GM23338 (cell line): Measurements from ENCODE around the gene DPP10. TPM values are rescaled to one million over a fixed set of nuclear protein-coding genes. Genes with fewer than 3 reads are reported as not detected.

Source experiments
- ATAC-seq: fragments of 200-7000 bp; cut with Tn5 transposase; 3 replicates; pipeline ENCODE4 v1.9.1; 2020
- DNase-seq: peaks from one replicate; pipeline ENCODE4 v3.0.0-alpha.2; 2015; ENCODE audit warnings: low spot score
- H2AFZ ChIP-seq: fragments of 200-600 bp; sonication (generic); 2 replicates; pipeline ENCODE4 v1.8.0; 2016; ENCODE audit warnings: antibody characterized with exemption, mild to moderate bottlenecking, moderate library complexity
- H3F3A ChIP-seq: fragments of 200-600 bp; sonication (generic); replicated peaks from 2 replicates; pipeline ENCODE4 v1.8.0; 2017; ENCODE audit warnings: antibody characterized with exemption, mixed run types, low read depth
- H3K27ac ChIP-seq: fragments of 200-600 bp; sonication (generic); 2 replicates; pipeline ENCODE4 v1.6.1; 2016; ENCODE audit warnings: low read depth
- H3K27me3 ChIP-seq: fragments of 200-600 bp; sonication (generic); 2 replicates; pipeline ENCODE4 v1.8.0; 2016; ENCODE audit warnings: mild to moderate bottlenecking, mixed run types, moderate library complexity; ENCODE audit not compliant: insufficient read depth
- H3K36me3 ChIP-seq: fragments of 200-600 bp; sonication (generic); 2 replicates; pipeline ENCODE4 v1.8.0; 2016; ENCODE audit warnings: mild to moderate bottlenecking; ENCODE audit not compliant: insufficient read depth
- H3K4me1 ChIP-seq: fragments of 200-600 bp; sonication (generic); 2 replicates; pipeline ENCODE4 v1.8.0; 2016; ENCODE audit warnings: mild to moderate bottlenecking, moderate library complexity; ENCODE audit not compliant: insufficient read depth
- H3K4me2 ChIP-seq: fragments of 200-600 bp; sonication (generic); 2 replicates; pipeline ENCODE4 v1.7.1; 2017; ENCODE audit warnings: mixed run types
- H3K4me3 ChIP-seq: fragments of 200-600 bp; sonication (generic); 2 replicates; pipeline ENCODE4 v1.6.1; 2016; ENCODE audit warnings: mixed run types
- H3K79me2 ChIP-seq: fragments of 200-600 bp; sonication (generic); replicated peaks from 2 replicates; pipeline ENCODE4 v1.8.0; 2017; ENCODE audit warnings: mild to moderate bottlenecking; ENCODE audit not compliant: insufficient read depth
- H3K9me2 ChIP-seq: fragments of 200-600 bp; sonication (generic); 2 replicates; pipeline ENCODE4 v1.8.0; 2017; ENCODE audit not compliant: insufficient read depth
- H4K20me1 ChIP-seq: fragments of 200-600 bp; sonication (generic); replicated peaks from 2 replicates; pipeline ENCODE4 v1.8.0; 2017; ENCODE audit warnings: mild to moderate bottlenecking; ENCODE audit not compliant: insufficient read depth
- H3K27ac Mint-ChIP-seq: 2 replicates; pipeline ENCODE4 v1.8.0; 2020; ENCODE audit warnings: inconsistent platforms, mild to moderate bottlenecking, moderate library complexity, mixed read lengths
- H3K27me3 Mint-ChIP-seq: 3 replicates; pipeline ENCODE4 v1.8.0; 2022; ENCODE audit warnings: low read depth, mild to moderate bottlenecking, moderate library complexity, mixed read lengths, inconsistent platforms; ENCODE audit not compliant: insufficient read depth, poor library complexity
- H3K36me3 Mint-ChIP-seq: 3 replicates; pipeline ENCODE4 v1.8.0; 2021; ENCODE audit warnings: low read depth, mild to moderate bottlenecking, inconsistent platforms, moderate library complexity, mixed read lengths
- H3K4me1 Mint-ChIP-seq: 3 replicates; pipeline ENCODE4 v1.8.0; 2020; ENCODE audit warnings: mild to moderate bottlenecking, inconsistent platforms, mixed read lengths
- H3K4me3 Mint-ChIP-seq: 3 replicates; pipeline ENCODE4 v1.8.0; 2021; ENCODE audit warnings: moderate library complexity, mild to moderate bottlenecking, inconsistent platforms, mixed read lengths
- H3K9me3 Mint-ChIP-seq: 3 replicates; pipeline ENCODE4 v1.8.0; 2020; ENCODE audit warnings: moderate library complexity, mild to moderate bottlenecking, inconsistent platforms, mixed read lengths
- CTCF ChIP-seq, 2 experiments: fragments of 200-600 bp in 1 of 2; sonication (generic) in 1 of 2; conservative IDR thresholded peaks; 2 replicates each; pipeline versions ENCODE4 v1.5.1 to v1.6.1; 2016 to 2017; ENCODE audit warnings: antibody characterized with exemption in 2 of 2, low read depth in 2 of 2, mild to moderate bottlenecking in 2 of 2, moderate library complexity in 1 of 2
- ETS1 ChIP-seq: IDR thresholded peaks from 2 replicates; pipeline ENCODE4 v1.6.1; 2016; ENCODE audit warnings: antibody characterized with exemption
- EZH2 ChIP-seq: fragments of 200-600 bp; sonication (generic); IDR thresholded peaks from one replicate; pipeline ENCODE4 v1.8.0; 2017; ENCODE audit warnings: antibody characterized with exemption, mild to moderate bottlenecking, low read depth; ENCODE audit not compliant: unreplicated experiment
- NANOG ChIP-seq: IDR thresholded peaks from 2 replicates; pipeline ENCODE4 v1.6.1; 2016; ENCODE audit warnings: antibody characterized with exemption, borderline replicate concordance
- STAT1 ChIP-seq: IDR thresholded peaks from one replicate; pipeline ENCODE4 v1.6.1; 2016; ENCODE audit warnings: antibody characterized with exemption; ENCODE audit not compliant: unreplicated experiment
- ZNF114 ChIP-seq: fragments of 250-450 bp; sonication (Bioruptor Pico); IDR thresholded peaks from 2 replicates; pipeline ENCODE4 v1.5.0; 2020; ENCODE audit warnings: mild to moderate bottlenecking, moderate library complexity
- ZNF462 ChIP-seq: fragments of 250-450 bp; sonication (Bioruptor Pico); IDR thresholded peaks from 2 replicates; pipeline ENCODE4 v1.5.0; 2020; ENCODE audit warnings: mild to moderate bottlenecking, moderate library complexity
- polyA plus RNA-seq: library from polyadenylated mRNA; unstranded; fragments of >200 nt; fragmentation: Nextera tagmentation; extraction: Ambion mirVana; gene quantifications from 2 replicates; pipeline ENCODE4 v1.2.1, GENCODE V29; 2016
- total RNA-seq: library from RNA; depleted of rRNA; stranded (reverse); fragments of >200 nt; shearing (Covaris generic); gene quantifications from 2 replicates; pipeline ENCODE4 v1.2.3, GENCODE V29; 2014

DPP10 gene
- total and polyA plus RNA-seq, 2 experiments from 2014 or later = 3.6 to 14.8 TPM

GRCh38 chr2:115314119-115314518, 871.7 kb downstream of the DPP10 start (continued):
- no peak for TF ChIP-seq ZNF462

- H3F3A ChIP-seq = no peaks in the 10 kb centered on the region
- Mint-ChIP-seq H3K36me3 (peaks cover 15% of the 10 kb centered on the region; the same call in 2 of the 3 replicates), H3K27ac (no peak overlapping the region), H3K4me1 (peaks cover 6% of the 10 kb centered on the region; the same call in 1 of the 3 replicates), H3K27me3 (no peaks in the 10 kb centered on the region), H3K9me3 (peaks cover 22% of the 10 kb centered on the region), H3K4me3 (no peak overlapping the region)
- no peaks in the 10 kb centered on the region for H3K4me1 ChIP-seq
- no peaks in the 10 kb centered on the region for H3K36me3 ChIP-seq
- H3K27ac ChIP-seq = no peak overlapping the region
- DNase-seq (no peak), ATAC-seq (no peak)
- H3K27me3 ChIP-seq = no peaks in the 10 kb centered on the region
- no peaks in the 10 kb centered on the region for H4K20me1 ChIP-seq
- no peaks in the 10 kb centered on the region for H3K79me2 ChIP-seq
- no peaks in the 10 kb centered on the region for H3K9me2 ChIP-seq
- H3K4me2 ChIP-seq = no peak overlapping the region
- H3K4me3 ChIP-seq = no peak overlapping the region
- no peak overlapping the region for H2AFZ ChIP-seq
- TF ChIP-seq NANOG (no peak), ZNF462 (no peak), EZH2 (no peak), CTCF (conservative IDR thresholded peaks at IDR 0.05; ENCODE audit: low read depth in 2 of 2) (no peak), ZNF114 (CRISPR knock-in tag) (no peak), STAT1 (no peak), ETS1 (no peak)
Observed at GRCh38 chr2:115327061-115327460, 884.6 kb downstream of the DPP10 start.
